ENCODE results near the gene GIT2. TPM values are rescaled to one million over a fixed set of nuclear protein-coding genes. Genes with fewer than 3 reads are reported as not detected.
"Not testable (repeated sequence)": the region's sequence is repeated elsewhere in the genome, so short reads cannot be mapped to it uniquely, and the experiment has no call there.

GIT2 gene
- total RNA-seq, 1 experiment from 2014 or later, result 36.0 TPM

DNA sequence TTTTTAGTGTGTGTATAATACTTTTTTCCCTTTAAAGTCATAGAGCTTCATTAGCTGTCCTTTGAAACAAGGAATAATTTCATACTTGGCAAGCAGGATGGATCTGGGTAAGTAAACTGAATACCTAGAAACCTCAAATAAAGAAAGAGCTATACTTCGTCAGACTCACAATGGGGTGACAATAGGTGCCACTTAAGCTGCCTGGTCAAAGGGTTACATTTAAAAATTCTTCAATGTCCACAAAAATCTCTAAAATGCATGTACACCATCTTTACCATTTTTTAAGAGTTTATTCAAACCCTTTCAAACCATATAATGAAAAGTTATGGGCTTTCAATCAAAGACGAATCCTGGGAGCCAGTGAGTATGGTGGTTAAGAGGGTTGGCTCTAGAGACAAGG is 3.1 kb downstream of the GIT2 start:
- no peak for DNase-seq (ENCODE audit: low read depth, low spot score)
- in situ Hi-C loops (cut with HindIII; ENCODE audit: low pct_unique_long_range_greater_than_20kb, low sequenced_read_pairs), result no loop called here

- DNase-seq (ENCODE audit: low read depth, low spot score), result no peak
- in situ Hi-C loops (cut with HindIII; ENCODE audit: low pct_unique_long_range_greater_than_20kb, low sequenced_read_pairs), result no loop called here
These were observed 4.6 kb downstream of the GIT2 start for GRCh38 chr12:109991586-109991985.

GRCh38 chr12:109989380-109989779 is 6.8 kb downstream of the GIT2 start:
- DNase-seq (ENCODE audit: low read depth, low spot score), result no peak
- in situ Hi-C loops (cut with HindIII; ENCODE audit: low pct_unique_long_range_greater_than_20kb, low sequenced_read_pairs), result no loop called here

DNA sequence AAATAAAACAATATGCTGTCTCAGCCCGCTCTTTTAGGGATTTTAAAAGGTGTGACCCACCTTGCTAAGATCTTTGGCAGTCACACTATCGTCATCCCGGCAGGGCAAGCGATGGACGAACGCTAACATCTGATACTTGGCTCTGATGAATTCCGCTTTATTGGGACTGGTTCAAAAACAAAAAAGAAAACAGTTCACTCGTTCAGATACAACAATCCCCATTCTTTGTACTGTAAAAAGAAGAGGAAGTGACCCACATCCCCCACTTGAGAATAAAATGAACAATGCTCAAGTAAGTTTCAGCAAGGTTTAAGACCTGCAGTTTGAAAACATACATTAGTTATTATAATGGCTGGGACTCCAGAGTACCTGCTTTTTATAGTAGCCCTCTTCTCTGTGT is 7.3 kb downstream of the GIT2 start:
- peak; percentile 6 for DNase-seq (ENCODE audit: low read depth, low spot score)
- in situ Hi-C loops (cut with HindIII; ENCODE audit: low pct_unique_long_range_greater_than_20kb, low sequenced_read_pairs), result no loop called here

GRCh38 chr12:109988274-109988673 is 7.9 kb downstream of the GIT2 start:
- in situ Hi-C loops (cut with HindIII; ENCODE audit: low pct_unique_long_range_greater_than_20kb, low sequenced_read_pairs), result no loop called here
- no peak for DNase-seq (ENCODE audit: low read depth, low spot score)

- in situ Hi-C loops (cut with HindIII; ENCODE audit: low pct_unique_long_range_greater_than_20kb, low sequenced_read_pairs), result no loop called here
- no peak for DNase-seq (ENCODE audit: low read depth, low spot score)
These were observed 8.6 kb downstream of the GIT2 start for GRCh38 chr12:109987615-109988014.

- DNase-seq (ENCODE audit: low read depth, low spot score); in situ Hi-C loops (cut with HindIII; ENCODE audit: low pct_unique_long_range_greater_than_20kb, low sequenced_read_pairs): not testable (repeated sequence)
These were observed 9.9 kb downstream of the GIT2 start for GRCh38 chr12:109986236-109986635.

- no peak for DNase-seq (ENCODE audit: low read depth, low spot score)
- in situ Hi-C loops (cut with HindIII; ENCODE audit: low pct_unique_long_range_greater_than_20kb, low sequenced_read_pairs), result no loop called here
These were observed 12.6 kb downstream of the GIT2 start for GRCh38 chr12:109983432-109984142.

- in situ Hi-C loops (cut with HindIII; ENCODE audit: low pct_unique_long_range_greater_than_20kb, low sequenced_read_pairs), result no loop called here
- DNase-seq (ENCODE audit: low read depth, low spot score), result no peak
These were observed 14.0 kb downstream of the GIT2 start for GRCh38 chr12:109982210-109982609.

DNA sequence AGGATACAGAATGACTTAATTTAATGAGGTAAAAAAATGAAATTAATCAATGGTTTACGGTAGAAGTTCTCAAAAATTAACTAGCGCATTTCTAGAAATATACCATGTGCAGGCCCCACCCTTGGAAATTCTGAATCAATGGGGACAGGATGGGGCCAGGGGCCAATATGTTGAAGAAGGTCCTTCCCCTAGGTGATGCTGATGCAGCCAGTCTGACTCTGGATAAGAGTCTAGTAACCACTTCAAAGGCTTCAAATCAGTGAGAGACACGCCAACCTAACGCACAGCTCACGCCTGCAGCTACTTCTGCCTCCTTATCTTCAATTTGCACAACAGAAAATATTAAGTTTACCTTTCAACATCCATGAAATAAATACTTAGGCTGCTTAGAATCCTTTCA is 14.9 kb downstream of the GIT2 start:
- in situ Hi-C loops (cut with HindIII; ENCODE audit: low pct_unique_long_range_greater_than_20kb, low sequenced_read_pairs), result no loop called here
- DNase-seq (ENCODE audit: low read depth, low spot score), result no peak

- DNase-seq (ENCODE audit: low read depth, low spot score), result no peak
- in situ Hi-C loops (cut with HindIII; ENCODE audit: low pct_unique_long_range_greater_than_20kb, low sequenced_read_pairs), result no loop called here
These were observed 23.3 kb downstream of the GIT2 start for GRCh38 chr12:109972821-109973220.

DNA sequence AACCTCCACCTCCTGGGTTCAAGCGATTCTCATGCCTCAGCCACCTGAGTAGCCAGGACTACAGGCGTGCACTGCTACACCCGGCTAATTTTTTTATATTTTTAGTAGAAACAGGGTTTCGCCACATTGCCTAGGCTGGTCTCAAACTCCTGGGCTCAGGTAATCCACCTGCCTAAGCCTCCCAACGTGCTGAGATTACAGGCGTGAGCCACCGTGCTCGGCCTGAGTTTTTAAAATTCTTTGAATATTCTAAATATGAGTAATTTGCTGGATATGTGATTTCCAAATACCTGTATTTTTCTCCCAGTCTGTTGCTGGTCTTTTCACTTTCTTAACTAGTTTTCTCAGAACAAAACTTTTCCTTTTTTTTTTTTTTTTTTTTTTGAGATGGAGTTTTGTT is 27.4 kb downstream of the GIT2 start:
- no peak for DNase-seq (ENCODE audit: low read depth, low spot score)
- in situ Hi-C loops (cut with HindIII; ENCODE audit: low pct_unique_long_range_greater_than_20kb, low sequenced_read_pairs), result no loop called here

- no peak for DNase-seq (ENCODE audit: low read depth, low spot score)
- in situ Hi-C loops (cut with HindIII; ENCODE audit: low pct_unique_long_range_greater_than_20kb, low sequenced_read_pairs), result no loop called here
These were observed 28.1 kb downstream of the GIT2 start for GRCh38 chr12:109968032-109968420.

DNA sequence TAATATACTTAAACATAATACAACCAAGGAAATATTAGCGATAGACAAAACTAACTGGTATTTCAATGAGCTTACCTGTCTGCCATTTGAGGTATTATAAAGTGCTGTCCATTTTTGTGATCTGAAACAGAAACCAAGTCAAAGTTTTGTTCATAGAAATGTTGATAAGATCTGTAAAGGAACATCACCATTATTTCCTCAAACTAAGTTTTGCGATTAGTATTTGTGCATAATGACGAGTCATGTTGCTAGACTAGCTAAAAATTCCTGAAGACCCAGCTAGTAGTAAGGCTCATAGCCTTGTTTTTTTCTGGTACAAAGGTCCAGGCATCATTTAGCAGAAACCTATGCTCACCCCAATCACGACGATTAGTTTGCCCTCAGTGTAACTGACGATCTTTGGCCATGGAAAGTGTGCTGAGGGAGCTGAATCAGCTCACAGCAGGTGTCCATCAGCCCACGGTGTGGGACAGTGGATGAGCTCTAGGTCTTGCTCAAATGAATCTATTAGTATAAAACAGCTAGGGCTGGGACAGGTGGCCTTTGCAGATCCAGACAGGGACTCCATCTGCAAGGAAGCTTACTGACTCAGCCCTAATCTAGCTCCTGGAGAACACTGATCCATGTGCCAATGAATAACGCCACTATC is 28.7 kb downstream of the GIT2 start:
- no peak for DNase-seq (ENCODE audit: low read depth, low spot score)

GRCh38 chr12:109966546-109966945 is 29.6 kb downstream of the GIT2 start:
- DNase-seq (ENCODE audit: low read depth, low spot score), result no peak
- in situ Hi-C loops (cut with HindIII; ENCODE audit: low pct_unique_long_range_greater_than_20kb, low sequenced_read_pairs), result no loop called here

More for the DNA sequence above, 28.7 kb downstream of the GIT2 start:
- in situ Hi-C loops (cut with HindIII; ENCODE audit: low pct_unique_long_range_greater_than_20kb, low sequenced_read_pairs), result no loop called here

DNA sequence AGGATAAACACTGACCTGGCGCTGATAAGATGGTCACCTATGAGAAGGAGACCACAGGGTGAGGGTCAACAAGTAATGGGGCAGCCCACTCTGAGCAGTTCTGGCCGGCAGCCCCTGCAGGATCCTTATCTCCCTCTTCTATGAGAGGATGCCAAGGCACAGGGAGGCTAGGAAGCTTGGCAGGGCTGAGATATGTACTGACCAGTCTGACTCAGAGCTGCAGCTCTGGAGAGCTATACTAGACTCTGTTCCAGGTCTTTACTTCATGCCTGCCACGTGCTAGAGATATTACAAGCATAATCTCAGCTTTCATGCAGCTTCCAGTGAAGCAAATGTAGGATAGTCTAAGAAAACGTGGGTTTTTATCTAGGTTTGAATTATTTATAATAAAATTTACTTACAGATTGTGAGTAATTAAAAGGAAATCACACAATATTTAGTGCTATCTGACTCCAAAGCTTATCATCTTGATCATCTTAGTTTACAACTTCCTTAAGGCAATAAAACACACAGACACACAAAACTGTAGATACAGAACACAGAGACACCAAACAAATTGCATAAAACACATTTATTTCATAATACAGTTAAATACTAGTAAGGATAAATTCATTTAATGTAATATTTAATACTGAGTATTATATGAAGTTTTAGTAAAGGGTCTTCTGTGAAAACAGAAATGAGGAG is 32.3 kb downstream of the GIT2 start:
- no peak for DNase-seq (ENCODE audit: low read depth, low spot score)
- in situ Hi-C loops (cut with HindIII; ENCODE audit: low pct_unique_long_range_greater_than_20kb, low sequenced_read_pairs), result no loop called here

GRCh38 chr12:109963330-109963729 is 32.8 kb downstream of the GIT2 start:
- in situ Hi-C loops (cut with HindIII; ENCODE audit: low pct_unique_long_range_greater_than_20kb, low sequenced_read_pairs), result no loop called here
- no peak for DNase-seq (ENCODE audit: low read depth, low spot score)

GRCh38 chr12:109962398-109962797 is 33.8 kb downstream of the GIT2 start:
- peak; percentile 16 for DNase-seq (ENCODE audit: low read depth, low spot score)
- in situ Hi-C loops (cut with HindIII; ENCODE audit: low pct_unique_long_range_greater_than_20kb, low sequenced_read_pairs), result no loop called here

GRCh38 chr12:109961612-109962011 is 34.6 kb downstream of the GIT2 start:
- in situ Hi-C loops (cut with HindIII; ENCODE audit: low pct_unique_long_range_greater_than_20kb, low sequenced_read_pairs), result no loop called here
- no peak for DNase-seq (ENCODE audit: low read depth, low spot score)

Data from SK-MEL-5 (cell line).